GM12878 (cell line): Measurements from ENCODE around the gene WDFY4. TPM values are rescaled to one million over a fixed set of nuclear protein-coding genes. Genes with fewer than 3 reads are reported as not detected.

Experiments used
- ATAC-seq: fragments of 200-7000 bp; cut with Tn5 transposase; 3 replicates; pipeline ENCODE4 v1.9.1; 2020; ENCODE audit warnings: mild to moderate bottlenecking, moderate library complexity
- BruUV-seq: library from RNA; stranded (reverse); fragments of 400-500 nt; replicated peaks from 2 replicates; lab custom pipeline; 2021; lab: Mats Ljungman, UMichigan
- CTCF ChIA-PET: fragments of 300-600 bp; sonication (Branson Sonifier 250); formaldehyde crosslinking; extraction: SDS; loops from one replicate; lab custom pipeline; 2021; ENCODE audit warnings: inconsistent platforms; lab: Yijun Ruan, JAX
- POLR2A ChIA-PET: fragments of 350-600 bp; formaldehyde crosslinking; extraction: SDS; loops from one replicate; lab custom pipeline; 2021; ENCODE audit warnings: inconsistent platforms; lab: Charles Lee
- RAD21 ChIA-PET: fragments of 300-600 bp; sonication (Branson Sonifier 250); formaldehyde crosslinking; loops from one replicate; lab custom pipeline; 2023; ENCODE audit warnings: antibody characterized with exemption; ENCODE audit not compliant: unreplicated experiment; lab: Charles Lee
- SMC1A ChIA-PET: fragments of 300-600 bp; sonication (Branson Sonifier 250); formaldehyde crosslinking; loops from one replicate; lab custom pipeline; 2023; ENCODE audit not compliant: unreplicated experiment, uncharacterized antibody; lab: Charles Lee
- DNase-seq: peaks from one replicate; pipeline ENCODE4 v3.0.0-alpha.2; 2011; ENCODE audit warnings: low read depth, low spot score
- FAIRE-seq: peaks from 3 replicates; lab custom pipeline; 2011; peaks lifted over from hg19 to GRCh38; lab: Jason Lieb, UNC
- H2AFZ ChIP-seq: 2 replicates; pipeline ENCODE4 v1.6.0; 2011; ENCODE audit warnings: low read depth, low read length, control low read depth; ENCODE audit not compliant: control insufficient read depth
- H3K27ac ChIP-seq: 2 replicates; pipeline ENCODE4 v1.5.1; 2011; ENCODE audit warnings: control low read depth; ENCODE audit not compliant: control insufficient read depth, insufficient read depth
- H3K27me3 ChIP-seq, 2 experiments: replicated peaks in 1 of 2; 2 replicates each; pipeline versions ENCODE4 v1.6.0 to v1.6.1; 2011; ENCODE audit warnings: low read length in 1 of 2; ENCODE audit not compliant: control insufficient read depth in 2 of 2, insufficient read depth in 2 of 2
- H3K36me3 ChIP-seq, 2 experiments: 2 replicates each; pipeline ENCODE4 v1.5.1; 2011; ENCODE audit warnings: low read length in 1 of 2; ENCODE audit not compliant: control insufficient read depth in 2 of 2, insufficient read depth in 2 of 2
- H3K4me1 ChIP-seq: 2 replicates; pipeline ENCODE4 v1.6.1; 2011; ENCODE audit warnings: mild to moderate bottlenecking, low read length, moderate library complexity, mixed read lengths; ENCODE audit not compliant: control insufficient read depth, insufficient read depth
- H3K4me2 ChIP-seq: 2 replicates; pipeline ENCODE4 v1.6.0; 2011; ENCODE audit warnings: control low read depth; ENCODE audit not compliant: control insufficient read depth, insufficient read depth
- H3K4me3 ChIP-seq: fragments of 200-600 bp; sonication (generic); 2 replicates; pipeline ENCODE4 v1.5.1; 2016
- H3K79me2 ChIP-seq: 2 replicates; pipeline ENCODE4 v1.6.0; 2011; ENCODE audit warnings: low read length; ENCODE audit not compliant: control insufficient read depth, insufficient read depth
- H3K9ac ChIP-seq: 2 replicates; pipeline ENCODE4 v1.8.0; 2011; ENCODE audit warnings: low read length, control low read depth, mixed read lengths; ENCODE audit not compliant: control insufficient read depth, insufficient read depth
- H3K9me3 ChIP-seq: replicated peaks from 3 replicates; pipeline ENCODE4 v1.5.1; 2011; ENCODE audit warnings: mild to moderate bottlenecking, low read length; ENCODE audit not compliant: control insufficient read depth, insufficient read depth
- H4K20me1 ChIP-seq: 2 replicates; pipeline ENCODE4 v1.6.0; 2011; ENCODE audit not compliant: control insufficient read depth, insufficient read depth
- BCL11A ChIP-seq: IDR thresholded peaks from 2 replicates; pipeline ENCODE4 v1.6.1; 2011; ENCODE audit warnings: low read depth, low read length
- CUX1 ChIP-seq: IDR thresholded peaks from 2 replicates; pipeline ENCODE4 v1.6.1; 2012; ENCODE audit warnings: improper control_type of control experiment, low read depth, low read length; ENCODE audit not compliant: insufficient replicate concordance
- ELK1 ChIP-seq: IDR thresholded peaks from 2 replicates; pipeline ENCODE4 v1.6.1; 2012; ENCODE audit warnings: low read depth, low read length, improper control_type of control experiment
- JUNB ChIP-seq: IDR thresholded peaks from 2 replicates; pipeline ENCODE4 v1.6.1; 2016; ENCODE audit warnings: antibody characterized with exemption, mild to moderate bottlenecking
- NR2C1 ChIP-seq: fragments of 450-650 bp; IDR thresholded peaks from 2 replicates; pipeline ENCODE4 v1.6.1; 2017; ENCODE audit warnings: antibody characterized with exemption, mild to moderate bottlenecking, moderate library complexity
- SMAD1 ChIP-seq: fragments of 450-650 bp; IDR thresholded peaks from 2 replicates; pipeline ENCODE4 v1.6.1; 2018; ENCODE audit warnings: mild to moderate bottlenecking, low read depth; ENCODE audit not compliant: partially characterized antibody
- SMAD5 ChIP-seq: IDR thresholded peaks from 2 replicates; pipeline ENCODE4 v1.6.1; 2016; ENCODE audit warnings: antibody characterized with exemption, low read depth
- SP1 ChIP-seq: IDR thresholded peaks from one replicate; pipeline ENCODE4 v1.6.1; 2011; ENCODE audit warnings: low read depth, low read length
- SRF ChIP-seq, 2 experiments: IDR thresholded peaks; 2 replicates each; pipeline ENCODE4 v1.6.1; 2011; ENCODE audit warnings: low read depth in 2 of 2, low read length in 2 of 2, mild to moderate bottlenecking in 1 of 2, moderate library complexity in 1 of 2
- TCF3 ChIP-seq: IDR thresholded peaks from 2 replicates; pipeline ENCODE4 v1.6.1; 2012; ENCODE audit warnings: low read depth, mild to moderate bottlenecking, low read length, borderline replicate concordance; ENCODE audit not compliant: insufficient read depth
- ZNF592 ChIP-seq: fragments of 450-650 bp; IDR thresholded peaks from 2 replicates; pipeline ENCODE4 v1.6.1; 2017; ENCODE audit warnings: mild to moderate bottlenecking, moderate library complexity
- ZNF622 ChIP-seq: fragments of 450-650 bp; IDR thresholded peaks from 2 replicates; pipeline ENCODE4 v1.6.1; 2017; ENCODE audit warnings: mild to moderate bottlenecking, inconsistent platforms
- WGBS: methylation state at CpG from one replicate; pipeline ENCODE4 v1.1.6; 2016; ENCODE audit warnings: low lambda C conversion rate; ENCODE audit not compliant: insufficient replicate concordance, insufficient coverage; ENCODE audit errors: missing lambda C conversion rate; 5-methylcytosine and 5-hydroxymethylcytosine counted together
- in situ Hi-C: fragments of 300-500 bp; cut with MboI; formaldehyde crosslinking; loops from 9 replicates; pipeline ENCODE4 v1.14.3; 2018; ENCODE audit warnings: mixed read lengths
- intact Hi-C: fragments of 100-400 bp; cut with micrococcal nuclease; formaldehyde crosslinking; loops from one replicate; pipeline ENCODE4 v1.14.2; 2022; ENCODE audit not compliant: unreplicated experiment
- polyA plus RNA-seq, 11 experiments: library from polyadenylated mRNA; depleted of rRNA in 4 of 11; unstranded in 6 of 11; stranded (reverse) in 5 of 11; fragments of >200 nt; fragmentation: Nextera tagmentation in 4 of 11; fragmentation: Illumina TruSeq in 1 of 11; extraction: Ambion mirVana in 4 of 11; extraction: Trizol in 1 of 11; gene quantifications; 1 replicate in 1 of 11; 2 replicates in 10 of 11; pipeline versions ENCODE4 v1.2.1 to v1.2.3, GENCODE V29; 2011 to 2016; ENCODE audit warnings: inconsistent platforms in 2 of 11, missing spikeins in 2 of 11, low read depth in 1 of 11
- total RNA-seq, 4 experiments: library from RNA; depleted of rRNA in 3 of 4; stranded (reverse); fragments of >200 nt in 3 of 4; fragmentation: Illumina TruSeq in 1 of 4; extraction: Trizol in 1 of 4; gene quantifications; 2 replicates each; pipeline versions ENCODE4 v1.2.1 to v1.2.3, GENCODE V29; 2013 to 2021

WDFY4 gene
- total and polyA plus RNA-seq, 10 of the 15 experiments (the other 5 are each of a cell fraction or from before 2014, with no cell fraction given), result 13.5 to 132 (median 47.3) TPM

DNA sequence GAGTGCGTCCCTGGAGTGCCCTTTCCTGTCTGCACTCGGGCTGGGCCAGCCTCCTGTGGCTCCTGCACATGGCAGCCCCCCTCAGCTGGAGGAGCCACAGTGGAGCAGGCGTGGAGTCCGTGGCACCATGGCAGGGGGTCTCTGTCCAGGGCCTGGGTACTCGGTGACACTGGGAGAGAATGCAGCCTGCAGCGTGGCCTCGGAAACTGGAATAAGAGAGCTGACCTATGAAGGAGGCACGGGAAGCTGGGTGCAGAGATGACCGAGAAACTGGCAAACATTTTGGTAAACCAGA lies 25.8 kb upstream of the WDFY4 start:
- DNase-seq (no peak), ATAC-seq (no peak), FAIRE-seq (no peak)
- Histone ChIP-seq H3K4me1 (peaks cover 4% of the 10 kb centered on the region; the same call in 1 of the 2 replicates), H3K36me3 (no peaks in the 10 kb centered on the region), H4K20me1 (no peaks in the 10 kb centered on the region), H3K9me3 (no peaks in the 10 kb centered on the region), H2AFZ (no peak overlapping the region), H3K4me3 (no peak overlapping the region), H3K27me3 (no peaks in the 10 kb centered on the region), H3K79me2 (no peaks in the 10 kb centered on the region; the same call in 1 of the 2 replicates), H3K9ac (no peak overlapping the region), H3K4me2 (no peak overlapping the region), H3K27ac (no peak overlapping the region)
- ChIA-PET POLR2A (interaction anchor here (0.6 kb wide), 1 partner anchor 246 kb away, joined by 3 read pairs; no protein-coding TSS in a partner anchor), CTCF (interaction anchor here (0.6 to 13.6 kb wide), 45 partner anchors 10 to 932 kb away, joined by 3 to 664 read pairs (median 6); partner anchors contain the start of genes ARHGAP22, ERCC6 and WDFY4), SMC1A (interaction anchor here (0.7 to 15.1 kb wide), 38 partner anchors 9 to 863 kb away, joined by 3 to 298 read pairs (median 4); partner anchors contain the start of genes ARHGAP22 and WDFY4), RAD21 (interaction anchor here (0.6 to 15.3 kb wide), 27 partner anchors 10 to 932 kb away, joined by 3 to 383 read pairs (median 7); partner anchors contain the start of genes ARHGAP22 and WDFY4)
- intact Hi-C loops, result loop anchor here (1.0 to 5.0 kb wide), 7 partner anchors 42 to 853 kb away; no protein-coding TSS in a partner anchor
- no TSS peak for BruUV-seq
- in situ Hi-C loops, result loop anchor here (5.0 kb wide), 3 partner anchors 107 to 297 kb away; no protein-coding TSS in a partner anchor
- WGBS, result 46% methylated on average over 9 of the region's 9 CpGs
- TF ChIP-seq TCF3 (no peak), BCL11A (no peak), SMAD1 (no peak), SP1 (no peak), ZNF592 (no peak), CUX1 (no peak), SMAD5 (no peak), ZNF622 (no peak), NR2C1 (no peak), JUNB (no peak), ELK1 (no peak), SRF (IDR thresholded peaks at IDR 0.05; ENCODE audit: low read depth in 2 of 2, low read length in 2 of 2) (no peak)
